ENCODE measurements around the gene FARP2.

The FARP2 gene

GRCh38 chr2:241534293-241534692 is 178.2 kb downstream of the FARP2 start:
- no peak for DNase-seq (ENCODE audit: low read depth)

- DNase-seq (ENCODE audit: low read depth): no peak
These were observed 178.8 kb downstream of the FARP2 start for GRCh38 chr2:241534701-241535375.

- DNase-seq (ENCODE audit: low read depth): no peak
These were observed 180.0 kb downstream of the FARP2 start for GRCh38 chr2:241535871-241536655.

- DNase-seq (ENCODE audit: low read depth): no peak
These were observed 182.9 kb downstream of the FARP2 start for GRCh38 chr2:241538838-241539615.

- DNase-seq (ENCODE audit: low read depth): no peak
These were observed 183.7 kb downstream of the FARP2 start for GRCh38 chr2:241539616-241540374.

- no peak for DNase-seq (ENCODE audit: low read depth)
These were observed 184.3 kb downstream of the FARP2 start for GRCh38 chr2:241540401-241540770.

GRCh38 chr2:241540771-241541561 is 184.9 kb downstream of the FARP2 start:
- peak; percentile 43 for DNase-seq (ENCODE audit: low read depth)

GRCh38 chr2:241541564-241542277 is 185.6 kb downstream of the FARP2 start:
- DNase-seq (ENCODE audit: low read depth): no peak

- DNase-seq (ENCODE audit: low read depth): no peak
These were observed 186.2 kb downstream of the FARP2 start for GRCh38 chr2:241542278-241542605.

All from activated T-cell treated with anti-CD3 and anti-CD28 coated beads for 1 hour (primary cell).